SK-N-SH (cell line): ENCODE data around the gene LRTM2.

ENCODE experiments used
- CHD2 ChIP-seq: fragments of 150-350 bp; IDR thresholded peaks from 2 replicates; pipeline ENCODE4 v1.6.1; 2018; ENCODE audit warnings: low read length; ENCODE audit not compliant: partially characterized antibody
- CTCF ChIP-seq: fragments of 200-600 bp; sonication (generic); IDR thresholded peaks from 2 replicates; pipeline ENCODE4 v1.6.1; 2017; ENCODE audit warnings: antibody characterized with exemption, mild to moderate bottlenecking, moderate library complexity
- EP300 ChIP-seq, 2 experiments: IDR thresholded peaks; 2 replicates each; pipeline versions ENCODE4 v1.4.0 to v1.6.1; 2012; ENCODE audit warnings: borderline replicate concordance in 1 of 2, low read depth in 1 of 2, low read length in 1 of 2
- EZH2phosphoT487 ChIP-seq: fragments of 200-600 bp; sonication (generic); IDR thresholded peaks from 2 replicates; pipeline ENCODE4 v1.6.1; 2017; ENCODE audit warnings: low read depth, mixed run types, mild to moderate bottlenecking, antibody characterized with exemption, moderate library complexity, borderline replicate concordance
- GABPA ChIP-seq: IDR thresholded peaks from 2 replicates; pipeline ENCODE4 v1.4.0; 2012; ENCODE audit warnings: low read depth, mild to moderate bottlenecking
- IRF3 ChIP-seq: fragments of 150-350 bp; IDR thresholded peaks from 2 replicates; pipeline ENCODE4 v1.6.1; 2016; ENCODE audit warnings: mild to moderate bottlenecking, low read depth, low read length
- NFIC ChIP-seq: IDR thresholded peaks from 2 replicates; pipeline ENCODE4 v1.4.0; 2012; ENCODE audit warnings: borderline replicate concordance
- PBX3 ChIP-seq: IDR thresholded peaks from 2 replicates; pipeline ENCODE4; 2012
- REST ChIP-seq: IDR thresholded peaks from 2 replicates; pipeline ENCODE4 v1.6.1; 2012; ENCODE audit warnings: mild to moderate bottlenecking, low read depth, low read length, moderate library complexity
- SIN3A ChIP-seq: IDR thresholded peaks from 2 replicates; pipeline ENCODE4 v1.6.1; 2012; ENCODE audit warnings: low read depth, mild to moderate bottlenecking, low read length, moderate library complexity, borderline replicate concordance
- SMC3 ChIP-seq: IDR thresholded peaks from 2 replicates; pipeline ENCODE4 v1.6.1; 2012; ENCODE audit warnings: low read depth, low read length, improper control_type of control experiment
- TAF1 ChIP-seq: IDR thresholded peaks from 2 replicates; pipeline ENCODE4 v1.6.1; 2012; ENCODE audit warnings: low read depth, mild to moderate bottlenecking, low read length, moderate library complexity, borderline replicate concordance
- USF2 ChIP-seq: fragments of 150-350 bp; IDR thresholded peaks from 2 replicates; pipeline ENCODE4 v1.6.1; 2017; ENCODE audit warnings: antibody characterized with exemption, low read length, low read depth, borderline replicate concordance

GRCh38 chr12:1851151-1851701 is 30.9 kb downstream of the LRTM2 start:
- TF ChIP-seq PBX3 (peak; percentile 55), TAF1 (no peak), CTCF (no peak), IRF3 (no peak), REST (no peak), SMC3 (no peak), NFIC (peak; percentile 23; the same call in 1 of the 2 replicates), GABPA (no peak), EP300 (IDR thresholded peaks at IDR 0.05; ENCODE audit: borderline replicate concordance in 1 of 2, low read depth in 1 of 2, low read length in 1 of 2) (no peak), EZH2phosphoT487 (no peak), USF2 (no peak), SIN3A (no peak), CHD2 (no peak)
